HUES64 (cell line): ENCODE measurements around the gene ING5.
"Not testable (repeated sequence)": the region's sequence is repeated elsewhere in the genome, so short reads cannot be mapped to it uniquely, and the experiment has no call there.

ENCODE experiments used
- H3K27ac ChIP-seq: 2 replicates; pipeline ENCODE4 v1.7.0; 2013; ENCODE audit warnings: low read depth, low read length, inconsistent platforms
- H3K27me3 ChIP-seq: 2 replicates; pipeline ENCODE4 v1.6.1; 2013; ENCODE audit warnings: mild to moderate bottlenecking, low read length; ENCODE audit not compliant: insufficient read depth
- H3K36me3 ChIP-seq: 2 replicates; pipeline ENCODE4 v1.6.1; 2013; ENCODE audit warnings: mild to moderate bottlenecking, low read length; ENCODE audit not compliant: insufficient read depth
- H3K4me1 ChIP-seq: 2 replicates; pipeline ENCODE4 v1.6.1; 2013; ENCODE audit warnings: mild to moderate bottlenecking, low read length, moderate library complexity; ENCODE audit not compliant: insufficient read depth
- H3K4me3 ChIP-seq: 2 replicates; pipeline ENCODE4 v1.5.1; 2013; ENCODE audit warnings: mild to moderate bottlenecking, low read length, moderate library complexity
- H3K9ac ChIP-seq: 2 replicates; pipeline ENCODE4 v1.6.1; 2013; ENCODE audit warnings: mild to moderate bottlenecking, low read depth, low read length
- H3K9me3 ChIP-seq: 2 replicates; pipeline ENCODE4 v1.6.1; 2013; ENCODE audit warnings: low read depth, low read length; ENCODE audit not compliant: insufficient read depth
- WGBS: fragments of 150-250, 120-280 bp; methylation state at CpG from one replicate; pipeline ENCODE4 v1.1.7; 2013; ENCODE audit warnings: missing lambda C conversion rate; 5-methylcytosine and 5-hydroxymethylcytosine counted together

The ING5 gene

DNA sequence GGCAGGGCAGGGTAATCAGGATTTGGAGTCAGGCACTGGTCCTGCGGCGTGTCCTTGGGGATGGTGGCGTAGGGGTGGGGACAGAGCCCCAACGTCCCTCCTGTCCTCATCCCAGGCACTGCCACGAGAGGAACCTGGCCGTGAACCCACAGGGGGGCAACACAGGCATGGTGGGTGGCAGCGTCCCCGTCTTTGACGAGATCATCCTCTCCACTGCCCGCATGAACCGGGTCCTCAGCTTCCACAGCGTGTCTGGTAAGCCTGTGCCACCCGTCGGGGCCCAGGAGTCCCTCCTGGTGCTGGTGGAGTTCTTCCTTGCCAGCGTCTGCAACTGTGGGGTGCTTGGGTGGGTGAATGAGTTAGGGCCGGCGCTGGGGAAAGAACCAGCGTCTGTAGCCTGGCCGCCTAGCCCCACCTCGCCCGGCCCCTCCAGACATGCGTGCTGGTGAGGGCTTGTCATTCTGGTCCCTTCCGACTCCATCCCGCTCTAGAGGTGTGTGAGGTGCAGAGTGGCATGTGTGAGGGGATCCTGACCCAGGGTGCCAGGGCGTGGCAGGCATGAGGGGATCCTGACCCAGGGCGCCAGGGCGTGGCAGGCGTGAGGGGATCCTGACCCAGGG is 40.6 kb downstream of the ING5 start:
- H3K4me1 ChIP-seq = no peaks in the 10 kb centered on the region
- H3K27ac ChIP-seq = no peak overlapping the region
- WGBS = 95% methylated on average over 28 of the region's 28 CpGs
- H3K9ac ChIP-seq = no peak overlapping the region
- H3K9me3 ChIP-seq = no peaks in the 10 kb centered on the region
- H3K36me3 ChIP-seq = peaks cover 13% of the 10 kb centered on the region
- no peaks in the 10 kb centered on the region for H3K27me3 ChIP-seq
- H3K4me3 ChIP-seq = no peak overlapping the region

DNA sequence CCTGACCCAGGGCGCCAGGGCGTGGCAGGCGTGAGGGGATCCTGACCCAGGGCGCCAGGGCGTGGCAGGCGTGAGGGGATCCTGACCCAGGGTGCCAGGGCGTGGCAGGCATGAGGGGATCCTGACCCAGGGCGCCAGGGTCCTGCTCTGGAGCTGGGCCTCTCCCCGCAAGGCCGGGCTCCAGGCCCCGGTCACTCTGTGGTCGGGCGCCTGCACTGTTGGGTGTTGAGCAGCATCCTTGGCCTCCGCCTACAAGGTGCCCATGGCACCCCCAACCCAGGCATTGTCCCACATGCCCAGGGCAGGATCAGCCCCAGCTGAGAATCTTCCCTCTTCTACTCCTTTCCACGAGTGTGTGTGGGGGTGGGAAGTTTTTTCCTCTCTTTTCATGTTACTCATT is 41.2 kb downstream of the ING5 start:
- H3K27me3 ChIP-seq, H3K4me1 ChIP-seq, H3K27ac ChIP-seq, H3K4me3 ChIP-seq, H3K9ac ChIP-seq, H3K9me3 ChIP-seq: not testable (repeated sequence)
- 96% methylated on average over 14 of the region's 15 CpGs for WGBS
- peaks cover 13% of the 10 kb centered on the region for H3K36me3 ChIP-seq

DNA sequence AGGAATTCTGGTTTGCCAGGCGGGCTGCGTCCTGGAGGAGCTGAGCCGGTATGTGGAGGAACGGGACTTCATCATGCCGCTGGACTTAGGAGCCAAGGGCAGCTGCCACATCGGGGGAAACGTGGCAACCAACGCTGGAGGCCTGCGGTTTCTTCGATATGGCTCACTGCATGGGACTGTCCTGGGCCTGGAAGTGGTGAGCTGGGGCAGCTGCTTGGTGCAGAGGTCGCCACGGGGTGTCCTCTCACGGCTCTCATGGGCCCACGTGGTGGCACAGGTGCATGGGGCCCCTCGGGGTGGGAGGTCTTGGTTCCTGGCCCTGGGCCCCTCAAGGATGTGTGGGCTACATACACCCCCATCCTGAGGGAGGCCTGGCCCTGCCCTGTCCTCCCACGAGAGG is 41.8 kb downstream of the ING5 start:
- Histone ChIP-seq H3K27me3 (no peaks in the 10 kb centered on the region), H3K4me1 (no peaks in the 10 kb centered on the region), H3K9ac (no peak overlapping the region), H3K9me3 (no peaks in the 10 kb centered on the region), H3K27ac (no peak overlapping the region), H3K4me3 (no peak overlapping the region), H3K36me3 (peaks cover 13% of the 10 kb centered on the region)
- WGBS = 93% methylated on average over 16 of the region's 16 CpGs

DNA sequence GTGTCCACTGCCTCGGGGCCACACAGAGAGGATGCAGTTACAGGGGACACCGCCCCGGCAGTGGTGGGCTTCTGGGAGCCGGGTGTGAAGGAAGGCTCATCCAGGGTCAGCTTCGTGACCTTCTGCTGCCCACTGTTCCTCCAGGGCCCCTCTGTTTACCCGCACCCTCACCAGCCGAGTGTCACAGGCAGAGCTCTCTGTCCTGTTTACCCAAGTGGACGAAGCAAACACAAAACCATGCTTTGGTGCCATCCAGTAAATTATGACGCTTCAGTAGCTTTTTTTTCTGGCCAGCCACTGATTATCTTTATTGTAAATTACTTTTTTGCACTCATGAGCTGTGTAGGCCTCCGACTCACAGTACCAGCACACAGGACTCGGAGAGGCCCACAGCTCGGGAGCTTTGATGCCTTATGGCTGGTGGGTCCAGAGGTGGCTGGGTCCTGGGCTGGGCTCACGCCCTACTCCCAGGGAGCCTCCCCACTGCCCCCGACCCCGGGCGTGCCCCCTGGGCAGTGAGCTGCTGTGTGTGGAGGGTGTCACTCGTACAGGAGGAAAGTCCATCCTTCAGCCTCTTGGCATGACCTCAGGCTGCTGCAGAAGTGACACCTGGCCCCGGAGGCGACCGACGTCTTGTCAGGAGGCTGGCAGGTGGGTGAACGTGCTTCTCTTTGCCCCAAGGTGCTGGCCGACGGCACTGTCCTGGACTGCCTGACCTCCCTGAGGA is 42.4 kb downstream of the ING5 start:
- no peaks in the 10 kb centered on the region for H3K27me3 ChIP-seq
- WGBS = 95% methylated on average over 24 of the region's 24 CpGs
- no peak overlapping the region for H3K4me3 ChIP-seq
- no peak overlapping the region for H3K27ac ChIP-seq
- no peaks in the 10 kb centered on the region for H3K4me1 ChIP-seq
- H3K36me3 ChIP-seq = peaks cover 13% of the 10 kb centered on the region
- no peaks in the 10 kb centered on the region for H3K9me3 ChIP-seq
- H3K9ac ChIP-seq = no peak overlapping the region

DNA sequence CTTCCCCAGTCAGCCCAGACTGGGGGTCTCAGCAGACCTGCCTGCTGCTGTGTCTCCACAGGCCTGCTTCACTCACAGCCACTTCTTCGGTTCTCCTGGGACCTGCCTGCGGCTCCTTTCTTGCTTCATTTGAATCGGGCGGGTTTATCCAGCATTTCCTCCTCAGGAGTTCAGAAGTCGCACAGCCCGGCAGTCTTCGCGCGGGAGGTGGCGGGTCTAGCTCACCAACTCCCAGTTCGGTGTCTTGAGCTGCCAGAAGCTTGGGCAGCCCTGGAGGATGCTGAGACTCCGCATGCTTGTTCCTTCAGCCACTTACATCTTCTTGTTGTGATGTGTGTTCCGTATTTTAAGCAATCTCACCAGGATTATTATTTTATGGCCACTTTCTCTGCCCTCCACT is 43.4 kb downstream of the ING5 start:
- H3K27me3 ChIP-seq = no peaks in the 10 kb centered on the region
- no peaks in the 10 kb centered on the region for H3K4me1 ChIP-seq
- no peak overlapping the region for H3K9ac ChIP-seq
- H3K36me3 ChIP-seq = peaks cover 13% of the 10 kb centered on the region
- no peak overlapping the region for H3K27ac ChIP-seq
- WGBS = 97% methylated on average over 13 of the region's 13 CpGs
- H3K4me3 ChIP-seq = no peak overlapping the region
- H3K9me3 ChIP-seq = no peaks in the 10 kb centered on the region

DNA sequence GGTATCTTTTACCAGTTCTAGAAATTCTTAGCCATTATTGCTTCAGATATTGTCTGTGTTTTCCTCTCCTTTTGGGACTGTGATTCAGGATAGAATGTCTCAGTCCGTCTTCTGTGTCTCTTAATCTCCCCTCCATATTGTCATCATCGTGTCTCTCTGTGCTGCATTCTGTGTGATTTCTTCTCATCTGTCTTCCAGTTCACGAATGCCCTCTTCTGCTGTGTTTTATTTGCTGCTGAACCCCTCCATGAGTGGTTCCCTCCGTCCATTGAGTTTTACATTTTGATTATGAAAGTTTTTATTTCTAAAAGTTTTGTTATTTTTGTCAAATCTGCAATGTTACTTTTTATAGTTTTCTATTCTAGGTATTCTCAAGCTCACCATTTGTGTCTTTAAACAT is 44.2 kb downstream of the ING5 start:
- Histone ChIP-seq H3K27me3 (no peaks in the 10 kb centered on the region), H3K4me1 (no peaks in the 10 kb centered on the region), H3K27ac (no peak overlapping the region), H3K9me3 (no peaks in the 10 kb centered on the region), H3K36me3 (peaks cover 13% of the 10 kb centered on the region), H3K9ac (no peak overlapping the region), H3K4me3 (no peak overlapping the region)
- 94% methylated on average over 3 of the region's 4 CpGs for WGBS

DNA sequence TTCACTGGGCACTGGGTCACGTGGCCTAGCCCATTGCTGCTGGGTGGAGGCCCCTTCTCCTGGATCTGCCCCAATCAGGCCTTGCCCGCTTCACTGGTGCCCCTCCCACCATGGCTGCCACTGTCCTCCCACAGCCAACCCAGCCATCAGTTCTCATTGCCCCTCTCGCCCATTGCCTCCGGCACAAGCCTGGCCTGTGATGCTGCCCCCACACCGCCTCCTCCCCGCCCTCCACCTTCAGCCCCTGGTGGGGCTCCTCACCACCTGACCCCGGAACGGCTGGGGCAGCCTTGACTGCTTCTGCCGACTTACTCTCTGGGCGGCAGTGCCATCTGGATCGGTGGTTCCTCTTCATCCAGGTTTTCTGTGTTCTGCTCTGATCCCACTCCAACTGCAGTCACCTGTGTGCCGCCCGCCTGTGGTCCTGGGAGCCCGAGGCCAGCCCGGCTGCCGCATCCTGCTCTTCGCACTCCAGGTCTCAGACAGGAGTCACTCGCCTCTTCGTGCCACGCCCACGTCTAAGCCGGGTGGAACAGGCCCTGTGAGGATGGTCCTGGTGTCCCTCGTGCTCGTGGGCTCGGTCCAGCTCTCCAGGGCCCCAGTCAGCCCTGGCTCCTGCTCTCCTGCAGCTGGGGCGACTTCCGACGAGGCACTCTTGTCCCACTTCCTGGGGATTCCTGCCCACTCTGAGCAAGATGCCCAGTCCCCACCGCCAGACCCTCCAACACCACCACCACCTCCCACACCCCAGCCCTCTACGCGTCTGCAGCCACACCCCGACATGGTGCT is 46.8 kb downstream of the ING5 start:
- Histone ChIP-seq H3K4me1 (no peaks in the 10 kb centered on the region), H3K36me3 (peaks cover 16% of the 10 kb centered on the region), H3K27ac (no peak overlapping the region), H3K9ac (no peak overlapping the region), H3K27me3 (no peaks in the 10 kb centered on the region), H3K4me3 (no peak overlapping the region), H3K9me3 (no peaks in the 10 kb centered on the region)
- WGBS = 94% methylated on average over 32 of the region's 32 CpGs

DNA sequence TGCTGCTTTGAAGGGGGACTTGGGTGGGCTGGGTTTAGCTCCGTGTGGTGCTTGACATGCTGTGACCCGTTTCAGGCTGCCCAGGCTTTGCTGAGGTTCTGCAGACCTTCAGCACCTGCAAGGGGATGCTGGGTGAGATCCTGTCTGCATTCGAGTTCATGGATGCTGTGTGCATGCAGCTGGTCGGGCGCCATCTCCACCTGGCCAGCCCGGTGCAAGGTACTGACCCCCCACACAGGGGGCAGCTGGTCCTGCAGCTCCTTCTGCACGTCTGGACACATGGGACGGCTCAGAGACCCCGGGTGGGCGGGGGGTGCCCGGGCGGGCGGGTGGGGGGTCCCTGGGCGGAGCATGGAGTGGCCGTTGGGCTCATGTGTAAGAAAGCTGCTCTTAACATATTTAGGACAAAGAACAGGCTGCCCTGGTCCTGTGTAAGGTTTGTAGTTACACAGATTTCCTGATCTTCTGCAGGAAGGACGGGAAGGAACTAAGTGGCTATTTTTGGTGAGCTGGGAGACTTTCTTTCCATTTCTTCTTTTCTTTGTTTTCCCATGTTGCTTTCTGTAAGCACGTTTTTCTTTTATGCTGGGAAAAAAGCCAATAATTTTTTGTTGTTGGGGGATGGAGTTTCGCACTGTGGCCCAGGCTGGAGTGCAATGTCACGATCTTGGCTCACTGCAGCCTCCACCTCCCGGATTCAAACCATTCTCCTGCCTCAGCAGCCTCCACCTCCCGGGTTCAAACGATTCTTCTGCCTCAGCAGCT is 48.4 kb downstream of the ING5 start:
- H3K27me3 ChIP-seq = no peaks in the 10 kb centered on the region
- H3K9ac ChIP-seq = no peak overlapping the region
- no peak overlapping the region for H3K27ac ChIP-seq
- peaks cover 6% of the 10 kb centered on the region; the same call in 1 of the 2 replicates for H3K36me3 ChIP-seq
- WGBS = 93% methylated on average over 19 of the region's 22 CpGs
- H3K4me3 ChIP-seq = no peak overlapping the region
- no peaks in the 10 kb centered on the region for H3K4me1 ChIP-seq
- H3K9me3 ChIP-seq = no peaks in the 10 kb centered on the region

DNA sequence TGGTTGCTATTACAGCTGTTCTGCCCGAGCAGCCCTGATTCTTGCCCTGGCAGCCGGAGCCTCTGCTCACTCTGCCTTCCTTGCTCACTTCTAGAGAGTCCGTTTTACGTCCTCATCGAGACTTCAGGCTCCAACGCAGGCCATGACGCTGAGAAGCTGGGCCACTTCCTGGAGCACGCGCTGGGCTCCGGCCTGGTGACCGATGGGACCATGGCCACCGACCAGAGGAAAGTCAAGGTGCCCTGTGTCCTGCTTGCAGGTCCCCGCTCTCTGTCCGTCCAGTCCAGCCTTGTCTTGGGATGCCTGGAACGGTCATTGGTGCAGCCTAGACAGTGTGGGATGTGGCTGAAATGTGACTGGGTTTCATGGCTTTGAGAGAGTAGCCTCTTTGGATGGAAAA is 49.3 kb downstream of the ING5 start:
- peaks cover 9% of the 10 kb centered on the region for H3K36me3 ChIP-seq
- H3K9ac ChIP-seq = no peak overlapping the region
- WGBS = 95% methylated on average over 15 of the region's 15 CpGs
- no peaks in the 10 kb centered on the region for H3K4me1 ChIP-seq
- H3K4me3 ChIP-seq = no peak overlapping the region
- no peaks in the 10 kb centered on the region for H3K9me3 ChIP-seq
- no peak overlapping the region for H3K27ac ChIP-seq
- no peaks in the 10 kb centered on the region for H3K27me3 ChIP-seq

DNA sequence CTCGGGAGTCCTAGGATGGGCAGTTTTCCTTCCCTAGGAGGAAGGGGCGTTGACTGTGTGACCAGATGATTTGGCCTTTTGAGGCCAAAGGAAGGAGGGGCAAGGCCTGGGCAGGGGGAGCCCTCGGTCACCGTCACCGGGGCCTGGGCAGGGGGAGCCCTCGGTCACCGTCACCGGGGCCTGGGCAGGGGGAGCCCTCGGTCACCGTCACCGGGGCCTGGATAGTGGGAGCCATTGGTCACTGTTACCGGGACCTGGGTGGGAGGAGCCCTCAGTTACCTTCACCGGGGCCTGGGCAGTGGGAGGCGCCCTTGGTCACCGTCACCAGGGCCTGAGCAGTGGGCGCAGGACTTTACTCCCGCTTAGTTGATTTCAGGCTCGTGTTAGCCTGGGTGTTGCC is 49.9 kb downstream of the ING5 start:
- WGBS = 94% methylated on average over 18 of the region's 18 CpGs
- no peaks in the 10 kb centered on the region for H3K9me3 ChIP-seq
- H3K4me1 ChIP-seq = no peaks in the 10 kb centered on the region
- H3K27ac ChIP-seq = no peak overlapping the region
- no peak overlapping the region for H3K9ac ChIP-seq
- H3K36me3 ChIP-seq = peaks cover 10% of the 10 kb centered on the region
- no peak overlapping the region for H3K4me3 ChIP-seq
- H3K27me3 ChIP-seq = no peaks in the 10 kb centered on the region

DNA sequence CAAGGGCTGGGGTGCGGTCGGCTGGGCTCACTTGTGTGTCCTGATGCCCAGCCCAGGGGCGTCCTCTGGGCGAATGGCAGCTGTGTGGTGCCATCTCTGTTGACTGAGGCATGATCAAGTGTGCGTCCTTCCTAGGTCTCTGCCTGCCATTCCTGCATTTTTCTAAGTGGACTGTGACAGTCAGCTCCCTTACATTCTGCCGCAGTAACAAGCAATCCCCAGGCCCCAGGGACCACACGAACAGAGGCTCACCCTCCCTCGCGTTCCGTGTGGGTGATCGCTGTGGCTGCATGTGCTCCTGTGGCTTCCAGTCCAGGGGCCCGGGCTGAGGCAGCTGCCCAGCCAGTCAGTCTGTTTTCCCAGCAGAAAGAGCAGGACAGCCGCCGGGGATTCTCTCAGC is 50.4 kb downstream of the ING5 start:
- no peak overlapping the region for H3K9ac ChIP-seq
- H3K27ac ChIP-seq = no peak overlapping the region
- no peak overlapping the region for H3K4me3 ChIP-seq
- peaks cover 14% of the 10 kb centered on the region for H3K36me3 ChIP-seq
- H3K4me1 ChIP-seq = no peaks in the 10 kb centered on the region
- no peaks in the 10 kb centered on the region for H3K27me3 ChIP-seq
- H3K9me3 ChIP-seq = no peaks in the 10 kb centered on the region
- 96% methylated on average over 14 of the region's 14 CpGs for WGBS
